SU-DHL-6 (cell line): Measurements from ENCODE around the gene TK1.

ENCODE experiments used
- H2AFZ ChIP-seq: fragments of 200-600 bp; sonication (generic); 2 replicates; pipeline ENCODE4 v1.6.1; 2014; ENCODE audit warnings: low read depth, mild to moderate bottlenecking, moderate library complexity, mixed read lengths, antibody characterized with exemption, low read length; ENCODE audit not compliant: severe bottlenecking
- H3F3A ChIP-seq: fragments of 200-600 bp; shearing (Covaris generic); 2 replicates; pipeline ENCODE4 v1.6.0; 2016; ENCODE audit warnings: antibody characterized with exemption, mild to moderate bottlenecking; ENCODE audit not compliant: insufficient read depth
- H3K27ac ChIP-seq: fragments of 200-600 bp; sonication (generic); 2 replicates; pipeline ENCODE4 v1.5.1; 2016; ENCODE audit warnings: low read depth, mild to moderate bottlenecking, low read length, moderate library complexity, mixed read lengths
- H3K27me3 ChIP-seq: fragments of 200-600 bp; sonication (generic), shearing (Covaris generic); 2 replicates; pipeline ENCODE4 v1.6.0; 2014; ENCODE audit warnings: mild to moderate bottlenecking, low read length
- H3K36me3 ChIP-seq: fragments of 200-600 bp; sonication (generic); 2 replicates; pipeline ENCODE4 v1.6.1; 2014; ENCODE audit warnings: mild to moderate bottlenecking, low read length, mixed read lengths
- H3K4me2 ChIP-seq: fragments of 300-600, 200-600 bp; shearing (Covaris generic), sonication (generic); 2 replicates; pipeline ENCODE4 v1.6.0; 2014; ENCODE audit warnings: low read length, low read depth, mild to moderate bottlenecking; ENCODE audit not compliant: poor library complexity, severe bottlenecking
- H3K4me3 ChIP-seq: fragments of 200-600 bp; sonication (generic); 2 replicates; pipeline ENCODE4 v1.5.1; 2014; ENCODE audit warnings: antibody characterized with exemption, low read length, mild to moderate bottlenecking, mixed read lengths; ENCODE audit not compliant: insufficient read depth, poor library complexity, severe bottlenecking
- H3K79me2 ChIP-seq: fragments of 200-600 bp; sonication (generic); 2 replicates; pipeline ENCODE4 v1.6.1; 2014; ENCODE audit warnings: mild to moderate bottlenecking, low read length, moderate library complexity; ENCODE audit not compliant: insufficient read depth
- H3K9ac ChIP-seq: fragments of 200-600 bp; sonication (generic); 2 replicates; pipeline ENCODE4 v1.7.0; 2014; ENCODE audit warnings: mild to moderate bottlenecking, low read length
- H3K9me2 ChIP-seq: fragments of 200-600 bp; sonication (generic); replicated peaks from 2 replicates; pipeline ENCODE4 v1.6.1; 2014; ENCODE audit warnings: low read length; ENCODE audit not compliant: insufficient read depth
- H3K9me3 ChIP-seq: fragments of 200-600 bp; sonication (generic); 2 replicates; pipeline ENCODE4 v1.6.1; 2014; ENCODE audit warnings: low read length, mixed read lengths; ENCODE audit not compliant: insufficient read depth
- H4K20me1 ChIP-seq: fragments of 200-600 bp; sonication (generic); 2 replicates; pipeline ENCODE4 v1.6.1; 2014; ENCODE audit warnings: low read depth, mild to moderate bottlenecking, antibody characterized with exemption, low read length, moderate library complexity, mixed read lengths
- EZH2phosphoT487 ChIP-seq: fragments of 200-600 bp; sonication (generic), shearing (Covaris generic); conservative IDR thresholded peaks from 2 replicates; pipeline ENCODE4 v1.6.1; 2018; ENCODE audit warnings: mild to moderate bottlenecking, antibody characterized with exemption, low read length, moderate library complexity, mixed read lengths
- TF ChIP-seq, protein P1 (sequence below): fragments of 200-600 bp; sonication (generic); IDR thresholded peaks from one replicate; pipeline ENCODE4 v1.5.1; 2017; ENCODE audit warnings: antibody characterized with exemption, mild to moderate bottlenecking, low read length, moderate library complexity; ENCODE audit not compliant: insufficient read depth, poor library complexity, severe bottlenecking

Gene TK1

DNA sequence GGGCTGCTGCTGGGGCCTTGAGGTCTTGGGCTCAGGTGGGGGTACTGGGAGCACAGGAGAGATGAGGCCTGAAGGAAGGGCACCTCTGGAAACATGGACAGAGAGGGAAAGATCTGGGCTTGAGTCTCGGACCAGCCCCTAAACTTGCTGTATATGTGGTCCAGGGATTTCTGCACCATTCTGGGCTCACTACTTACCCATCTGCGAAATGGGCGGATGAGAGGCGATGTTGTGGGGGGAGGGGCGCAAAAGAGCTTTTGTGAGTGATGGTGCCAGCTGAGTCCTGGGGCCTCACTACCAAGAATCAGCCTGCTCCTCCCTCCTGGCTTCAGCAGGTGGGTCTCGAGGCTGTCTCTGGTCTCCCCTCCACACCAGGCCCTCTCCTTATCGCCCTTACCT is 40.4 kb downstream of the TK1 start:
- no peak overlapping the region for H2AFZ ChIP-seq

DNA sequence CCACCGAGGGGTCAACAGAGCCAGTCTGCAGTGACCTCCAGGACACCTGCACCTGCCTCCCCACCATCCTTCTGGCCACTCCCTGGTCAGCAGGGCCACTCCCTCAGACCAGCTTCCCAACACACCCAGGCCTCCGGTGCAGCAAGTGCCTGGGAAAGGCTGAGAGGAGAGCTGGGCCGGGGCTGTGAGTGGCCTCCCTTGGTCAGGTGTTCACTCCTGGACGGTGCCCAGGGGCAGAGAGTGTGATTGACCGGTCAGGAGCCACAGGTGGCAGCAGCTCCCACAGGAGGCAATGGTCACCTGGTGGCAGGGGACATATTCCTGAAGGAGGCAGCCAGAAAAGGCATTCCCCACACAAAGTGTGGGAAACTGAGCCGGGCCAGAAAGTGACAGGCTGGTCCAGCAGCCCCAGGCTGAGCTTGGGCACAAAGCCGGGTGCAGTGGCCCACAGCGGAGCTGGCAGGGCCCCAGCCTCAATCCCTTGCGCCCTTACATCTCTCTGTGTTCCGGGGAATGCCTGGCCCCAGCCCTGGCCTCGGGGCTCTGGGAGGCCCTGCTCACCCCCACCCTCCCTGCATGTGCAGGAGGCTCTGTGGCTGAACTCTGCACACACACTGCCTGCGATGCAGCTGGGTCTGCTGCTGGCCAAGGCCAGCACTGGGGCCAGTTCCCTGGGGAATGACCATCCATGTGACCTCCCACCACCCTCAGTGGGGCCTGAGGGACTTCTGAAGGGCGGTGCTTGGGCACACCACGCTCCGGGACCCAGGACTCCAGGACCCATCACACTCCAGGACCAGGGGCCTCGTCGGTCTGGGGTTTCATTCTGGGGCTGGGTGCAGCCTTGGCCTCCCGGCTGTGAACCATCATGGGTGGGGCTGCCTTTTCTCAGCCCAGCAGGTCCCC is 41.9 kb downstream of the TK1 start:
- Histone ChIP-seq H3F3A (peaks cover 29% of the 10 kb centered on the region), H3K79me2 (no peaks in the 10 kb centered on the region), H3K9ac (0 out of 2 replicates have a peak overlapping the region, but pooled peaks have one; percentile 2), H3K9me2 (no peaks in the 10 kb centered on the region), H3K4me3 (no peak overlapping the region), H4K20me1 (no peaks in the 10 kb centered on the region), H3K27ac (peak overlapping the region; percentile 55; the same call in 1 of the 2 replicates), H2AFZ (no peak overlapping the region), H3K27me3 (no peaks in the 10 kb centered on the region), H3K9me3 (no peaks in the 10 kb centered on the region), H3K36me3 (no peaks in the 10 kb centered on the region), H3K4me2 (no peak overlapping the region)
- TF ChIP-seq EZH2phosphoT487, result no peak
- TF ChIP-seq, protein P1, sequence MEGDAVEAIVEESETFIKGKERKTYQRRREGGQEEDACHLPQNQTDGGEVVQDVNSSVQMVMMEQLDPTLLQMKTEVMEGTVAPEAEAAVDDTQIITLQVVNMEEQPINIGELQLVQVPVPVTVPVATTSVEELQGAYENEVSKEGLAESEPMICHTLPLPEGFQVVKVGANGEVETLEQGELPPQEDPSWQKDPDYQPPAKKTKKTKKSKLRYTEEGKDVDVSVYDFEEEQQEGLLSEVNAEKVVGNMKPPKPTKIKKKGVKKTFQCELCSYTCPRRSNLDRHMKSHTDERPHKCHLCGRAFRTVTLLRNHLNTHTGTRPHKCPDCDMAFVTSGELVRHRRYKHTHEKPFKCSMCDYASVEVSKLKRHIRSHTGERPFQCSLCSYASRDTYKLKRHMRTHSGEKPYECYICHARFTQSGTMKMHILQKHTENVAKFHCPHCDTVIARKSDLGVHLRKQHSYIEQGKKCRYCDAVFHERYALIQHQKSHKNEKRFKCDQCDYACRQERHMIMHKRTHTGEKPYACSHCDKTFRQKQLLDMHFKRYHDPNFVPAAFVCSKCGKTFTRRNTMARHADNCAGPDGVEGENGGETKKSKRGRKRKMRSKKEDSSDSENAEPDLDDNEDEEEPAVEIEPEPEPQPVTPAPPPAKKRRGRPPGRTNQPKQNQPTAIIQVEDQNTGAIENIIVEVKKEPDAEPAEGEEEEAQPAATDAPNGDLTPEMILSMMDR, result no peak

More for the DNA sequence above, 40.4 kb downstream of the TK1 start:
- no peaks in the 10 kb centered on the region for H4K20me1 ChIP-seq
- no peaks in the 10 kb centered on the region for H3K36me3 ChIP-seq
- H3K4me2 ChIP-seq, result peak overlapping the region; percentile 68
- H3K4me3 ChIP-seq, result no peak overlapping the region
- H3K27me3 ChIP-seq, result no peaks in the 10 kb centered on the region
- peak overlapping the region; percentile 70 for H3K9ac ChIP-seq
- no peaks in the 10 kb centered on the region for H3K79me2 ChIP-seq
- no peaks in the 10 kb centered on the region for H3K9me3 ChIP-seq
- H3F3A ChIP-seq, result peaks cover 38% of the 10 kb centered on the region
- no peaks in the 10 kb centered on the region for H3K9me2 ChIP-seq
- no peak for TF ChIP-seq EZH2phosphoT487
- TF ChIP-seq, protein P1, result no peak
- H3K27ac ChIP-seq, result peak overlapping the region; percentile 96

DNA sequence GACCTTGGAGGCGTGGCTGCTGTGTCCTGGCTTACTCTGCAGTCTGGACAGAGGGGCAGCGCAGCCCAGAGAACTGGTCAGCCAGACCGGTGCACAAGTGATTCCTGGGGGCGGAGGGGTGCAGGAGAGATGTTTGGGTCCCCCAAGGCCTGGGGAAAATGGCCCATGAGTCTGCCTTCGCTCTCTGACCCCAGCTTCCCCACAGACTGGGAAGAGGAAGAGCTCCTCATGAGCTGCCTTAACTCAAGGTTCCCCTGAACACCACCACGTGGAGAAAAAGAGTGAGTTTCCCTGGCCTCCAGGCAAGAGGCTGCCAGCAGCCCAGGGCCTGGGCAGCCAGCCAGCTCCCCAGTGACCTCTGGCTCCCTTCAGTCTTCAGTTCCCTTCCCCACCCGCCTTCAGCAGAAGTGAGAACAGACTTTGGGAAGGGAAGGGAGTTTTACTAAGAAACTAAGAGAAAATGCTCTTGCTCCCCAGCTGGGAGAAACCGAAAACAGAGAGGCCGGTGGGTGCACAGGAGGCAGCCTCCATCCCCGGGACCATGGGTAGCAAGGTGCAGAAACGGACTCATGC is 42.6 kb downstream of the TK1 start:
- TF ChIP-seq EZH2phosphoT487, result no peak
- TF ChIP-seq, protein P1, result no peak
- H3K4me2 ChIP-seq, result no peak overlapping the region
- H3K27me3 ChIP-seq, result no peaks in the 10 kb centered on the region
- no peak overlapping the region for H3K4me3 ChIP-seq
- peaks cover 33% of the 10 kb centered on the region for H3F3A ChIP-seq
- peak overlapping the region; percentile 55 for H3K27ac ChIP-seq
- no peak overlapping the region for H2AFZ ChIP-seq
- no peaks in the 10 kb centered on the region for H3K36me3 ChIP-seq
- no peaks in the 10 kb centered on the region for H3K9me2 ChIP-seq
- H3K9ac ChIP-seq, result peak overlapping the region; percentile 2; the same call in 1 of the 2 replicates
- no peaks in the 10 kb centered on the region for H3K9me3 ChIP-seq
- H3K79me2 ChIP-seq, result no peaks in the 10 kb centered on the region
- H4K20me1 ChIP-seq, result no peaks in the 10 kb centered on the region
